Measurements from ENCODE around the gene PDE10A.
"Not testable (repeated sequence)": the region's sequence is repeated elsewhere in the genome, so short reads cannot be mapped to it uniquely, and the experiment has no call there.

PDE10A gene

DNA sequence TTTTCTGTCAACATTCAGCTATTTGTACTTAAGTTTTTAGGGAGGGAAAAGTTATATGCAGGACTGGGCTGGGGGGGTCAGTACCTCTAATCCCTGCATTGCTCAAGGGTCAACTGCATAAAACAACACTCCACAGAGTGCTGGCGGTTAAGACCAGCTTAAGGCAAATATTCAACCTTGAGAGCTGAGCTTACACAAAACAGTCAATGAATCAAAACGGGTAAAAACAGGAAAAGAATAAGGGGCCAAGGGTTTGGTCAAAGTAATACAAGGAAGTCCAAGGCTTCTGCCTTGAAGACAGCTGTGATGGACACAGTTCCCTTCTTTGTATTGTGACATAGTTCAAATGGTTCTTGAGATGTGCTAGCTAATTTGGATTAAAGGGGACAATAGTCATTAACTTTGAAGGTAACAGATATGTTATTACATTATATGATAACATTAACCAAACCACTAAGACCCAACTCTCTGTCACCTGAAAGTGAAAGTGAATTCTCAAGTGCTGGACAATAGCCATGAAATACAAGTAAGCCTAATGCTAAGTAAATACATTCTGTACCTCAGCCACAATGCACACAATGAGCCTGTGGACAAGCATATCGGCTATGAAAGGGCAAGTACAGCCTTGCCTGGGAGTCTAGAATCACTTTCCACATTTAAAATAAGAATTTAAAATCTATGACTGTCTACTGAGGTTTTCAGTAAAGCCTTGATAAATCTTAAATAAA, 106.8 kb downstream of the PDE10A start:
- no peak for DNase-seq

DNA sequence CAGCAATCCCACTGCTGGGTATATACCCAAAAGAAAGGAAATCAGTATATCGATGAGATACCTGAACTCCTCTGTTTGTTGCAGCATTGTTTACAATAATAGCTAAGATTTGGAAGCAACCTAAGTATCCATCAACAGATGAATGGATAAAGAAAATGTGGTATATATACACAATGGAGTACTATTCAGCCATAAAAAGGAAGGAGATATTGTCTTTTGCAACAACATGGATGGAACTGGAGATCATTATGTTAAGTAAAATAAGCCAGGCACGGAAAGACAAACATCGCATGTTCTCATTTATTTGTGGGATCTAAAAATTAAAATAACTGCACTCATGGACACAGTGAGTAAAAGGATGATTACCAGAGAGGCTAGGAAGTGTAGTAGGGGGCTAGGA, 108.4 kb downstream of the PDE10A start:
- not testable (repeated sequence) for DNase-seq

DNA sequence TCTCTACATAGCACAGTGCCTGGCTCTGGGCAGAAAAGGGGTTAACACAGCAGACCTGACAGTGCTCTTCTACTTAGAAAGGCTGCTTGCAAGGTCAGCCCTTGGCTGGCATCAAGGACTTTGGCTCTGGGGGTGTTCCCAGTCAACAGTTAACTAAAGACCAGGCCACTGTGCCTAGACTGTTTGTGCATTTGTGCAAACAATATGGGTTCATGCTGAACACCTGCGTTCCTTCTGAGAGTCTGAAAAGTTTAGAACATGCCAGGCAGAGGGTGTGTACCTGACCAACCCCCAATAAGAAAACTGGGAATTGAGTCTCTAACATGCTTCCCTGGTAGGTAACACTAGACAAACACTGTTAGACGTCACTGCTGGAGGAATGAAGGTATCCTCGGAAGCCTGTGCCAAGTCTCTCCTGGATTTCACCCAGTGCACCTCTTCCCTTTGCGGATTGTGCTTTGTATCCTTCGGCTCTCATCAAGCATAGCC, 110.7 kb downstream of the PDE10A start:
- no peak for DNase-seq

DNA sequence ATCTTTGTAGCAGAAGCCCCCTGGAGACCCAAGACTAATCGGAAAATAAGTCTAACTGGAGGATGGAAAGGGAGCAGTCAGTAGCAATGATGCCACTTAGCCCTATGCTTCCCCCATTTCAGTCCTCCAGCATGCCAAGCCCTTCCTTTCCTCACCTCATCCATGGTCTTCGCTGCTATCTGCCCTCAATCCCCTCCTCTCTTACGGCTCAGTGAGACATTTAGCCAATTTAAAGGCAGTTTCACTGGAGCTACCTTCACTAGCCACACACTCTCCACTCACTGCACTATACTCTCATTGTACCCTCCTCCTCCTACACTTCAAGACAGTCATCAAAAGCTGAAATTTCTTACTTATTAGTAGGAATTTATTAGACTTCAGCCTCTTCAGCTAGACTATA, 111.2 kb downstream of the PDE10A start:
- DNase-seq, result no peak

DNA sequence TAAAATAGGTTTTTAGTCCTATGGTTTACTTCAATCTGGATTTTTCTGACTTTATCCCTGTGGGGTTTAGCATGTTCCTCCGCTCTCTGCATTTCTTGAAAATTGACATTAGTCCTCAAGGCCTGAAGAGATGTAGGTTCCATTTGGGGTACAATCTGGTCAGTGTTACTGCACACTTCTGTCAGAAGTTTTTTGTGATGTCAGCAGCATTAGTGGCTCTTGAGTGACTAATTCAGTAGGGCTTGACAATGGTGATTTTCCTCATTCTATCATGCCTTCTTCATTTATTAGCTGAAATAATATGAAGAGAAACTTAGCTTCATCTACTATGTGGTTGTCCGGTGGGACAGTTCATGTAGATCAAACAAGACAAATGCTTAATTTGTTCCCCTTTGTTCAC, 114.6 kb downstream of the PDE10A start:
- no peak for DNase-seq

DNA sequence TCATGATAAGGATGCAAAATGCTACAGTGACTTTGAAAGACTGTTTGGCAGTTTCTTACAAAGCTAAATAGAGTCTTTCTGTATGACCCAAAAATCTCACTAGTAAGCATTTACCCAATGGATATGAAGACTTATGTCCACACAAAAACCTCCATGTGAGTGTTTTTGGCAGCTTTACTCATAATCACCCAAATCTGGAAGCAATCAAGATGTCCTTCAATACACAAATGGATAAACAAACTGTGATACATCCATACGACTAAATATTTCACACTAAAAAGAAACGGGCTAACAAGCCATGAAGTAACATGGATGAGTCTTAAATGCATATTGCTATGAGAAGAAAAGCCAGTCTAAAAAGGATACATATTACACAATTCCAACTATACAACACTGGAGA, 117.2 kb downstream of the PDE10A start:
- no peak for DNase-seq

DNA sequence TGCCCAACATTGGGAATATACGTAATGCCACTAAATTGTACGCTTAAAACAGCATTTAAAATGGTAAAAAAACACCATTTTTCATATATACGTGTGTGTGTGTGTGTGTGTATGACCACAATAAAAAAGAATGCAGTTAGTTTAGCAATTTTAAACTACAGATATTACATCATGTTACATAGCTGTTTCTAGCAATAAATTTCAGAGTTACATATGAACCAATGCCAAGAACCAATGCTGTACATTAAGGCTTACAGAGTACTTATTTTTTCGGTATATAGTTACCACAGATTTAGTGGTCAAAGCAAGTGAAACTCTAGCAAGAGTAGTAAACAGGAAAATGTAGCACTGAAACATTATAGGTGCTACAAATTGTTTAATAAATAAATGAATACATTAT, 119.3 kb downstream of the PDE10A start:
- no peak for DNase-seq

DNA sequence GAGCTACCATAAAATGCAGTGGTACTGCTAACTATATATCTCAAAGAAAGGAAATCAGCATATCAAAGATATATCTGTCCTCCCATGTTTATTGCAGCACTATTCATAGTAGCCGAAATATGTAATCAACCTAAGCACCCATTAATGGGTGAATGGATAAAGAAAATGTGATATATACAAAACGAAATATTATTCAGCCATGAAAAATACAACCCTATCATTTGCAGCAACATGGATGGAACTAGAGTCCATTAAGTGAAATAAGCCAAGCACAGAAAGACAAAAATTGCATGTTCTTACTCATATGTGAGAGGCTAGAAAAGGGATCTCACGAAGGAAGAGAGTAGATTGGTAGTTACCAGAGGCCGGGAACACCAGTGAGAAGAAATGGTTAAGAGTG, 126.1 kb downstream of the PDE10A start:
- no peak for DNase-seq

DNA sequence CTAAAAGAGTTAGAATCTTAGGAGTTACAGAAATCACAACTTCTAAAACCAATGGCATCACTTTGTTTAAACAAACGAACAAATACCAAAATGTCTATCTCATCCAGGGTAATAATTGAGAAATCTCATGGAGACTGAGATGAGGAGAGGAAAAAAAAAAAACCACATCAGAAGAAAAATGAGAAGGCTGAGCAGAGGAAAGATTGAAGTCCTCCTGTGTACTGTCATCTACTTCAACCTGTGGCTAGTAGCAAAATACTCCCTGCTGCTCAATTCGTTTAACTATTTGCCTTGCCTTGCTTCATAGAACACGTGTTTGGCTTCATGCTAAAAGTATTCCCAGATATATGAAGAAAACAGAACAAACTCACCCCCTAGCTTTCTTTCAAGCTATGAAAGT, 143.7 kb downstream of the PDE10A start:
- no peak for DNase-seq

DNA sequence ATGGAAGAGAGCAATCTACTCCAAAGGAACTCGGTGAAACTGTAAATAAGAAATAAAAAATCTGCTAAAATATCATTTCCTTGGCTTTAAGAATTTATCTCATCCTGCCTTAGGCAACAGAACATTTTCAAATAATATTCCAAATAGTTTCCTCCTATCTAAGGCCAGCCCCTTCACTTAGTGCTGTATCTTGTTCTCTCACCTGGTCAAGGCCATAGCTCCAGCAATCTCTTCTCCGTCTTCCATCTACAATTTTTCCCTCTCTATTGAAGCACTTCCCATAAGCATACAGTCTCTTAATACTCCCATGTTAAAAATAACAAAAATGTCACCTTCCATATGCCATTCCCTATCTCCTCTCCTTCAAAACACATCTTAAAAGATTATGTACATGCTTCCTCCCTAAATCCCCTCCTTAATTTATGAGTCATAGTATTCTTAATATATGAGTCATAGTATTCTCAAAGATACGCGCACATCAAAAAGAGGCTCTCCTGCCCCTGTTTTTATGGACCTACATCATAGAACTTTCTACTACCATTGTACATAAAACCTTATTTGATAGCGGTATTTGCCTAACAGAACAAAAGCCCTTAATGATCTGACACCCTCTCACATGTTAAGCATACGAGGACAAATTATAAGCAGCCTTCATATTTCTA, 146.9 kb downstream of the PDE10A start:
- DNase-seq, result no peak

DNA sequence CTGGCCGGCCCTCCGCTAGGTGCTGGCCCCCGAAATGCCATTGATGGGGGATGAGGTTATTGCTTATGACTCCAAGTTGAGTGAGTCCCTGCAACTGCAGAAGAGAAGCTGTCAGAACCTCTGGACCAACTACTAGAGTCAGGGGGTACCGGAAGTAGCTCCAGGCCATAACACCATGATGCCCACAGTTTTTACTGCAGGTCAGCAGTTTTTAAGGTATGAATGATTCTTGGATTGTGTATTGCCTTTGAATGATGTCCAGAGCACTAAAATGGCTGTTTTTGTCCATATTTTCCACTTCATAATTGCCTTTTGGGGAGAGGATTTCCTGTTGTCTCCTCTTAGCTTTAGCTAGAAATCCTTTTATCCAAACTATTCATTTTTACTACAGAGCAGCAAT, 148.4 kb downstream of the PDE10A start:
- DNase-seq, result no peak

DNA sequence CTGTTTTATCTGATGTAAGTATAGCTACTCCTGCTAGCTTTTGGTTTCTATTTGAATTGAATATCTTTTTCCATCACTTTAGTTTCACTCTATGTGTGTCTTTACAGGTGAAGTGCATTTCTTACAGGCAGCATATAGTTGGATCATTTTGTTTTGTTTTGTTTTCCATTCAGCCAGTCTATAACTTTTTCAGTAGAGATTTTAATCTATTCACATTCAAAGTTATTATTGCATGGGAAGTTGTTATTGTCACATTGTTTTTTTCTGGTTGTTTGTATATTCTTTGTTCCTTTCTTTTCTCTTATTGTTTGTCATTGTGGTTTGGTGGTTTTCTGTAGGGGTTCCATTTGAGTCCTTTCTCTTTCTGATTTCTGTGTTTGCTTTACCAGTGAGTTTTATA, 151.2 kb downstream of the PDE10A start:
- DNase-seq, result no peak

DNA sequence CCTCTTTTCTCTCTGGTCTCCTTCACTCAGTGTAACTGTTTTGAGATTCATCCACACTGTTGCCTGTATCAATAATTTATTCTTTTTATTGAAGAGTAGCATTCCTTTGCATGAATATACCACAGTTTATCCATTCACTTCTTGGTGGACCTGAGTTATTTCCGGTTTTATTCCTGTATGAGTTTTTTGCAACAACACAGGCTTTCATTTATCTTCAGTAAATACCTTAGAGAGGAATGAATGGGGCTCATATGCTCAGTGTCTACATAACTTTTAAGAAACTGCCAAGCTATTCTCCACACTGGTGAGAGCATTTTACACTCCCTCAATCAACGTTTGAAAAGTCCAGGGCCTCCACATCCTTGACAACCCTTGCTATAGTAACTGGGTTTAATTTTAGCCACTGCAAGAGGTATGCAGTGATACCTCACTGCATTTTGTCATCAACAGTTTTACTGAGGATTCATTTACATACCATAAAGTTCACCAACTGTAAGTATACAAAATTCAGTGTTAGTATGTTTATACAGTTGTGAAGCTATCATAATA, 154.6 kb downstream of the PDE10A start:
- DNase-seq, result no peak

DNA sequence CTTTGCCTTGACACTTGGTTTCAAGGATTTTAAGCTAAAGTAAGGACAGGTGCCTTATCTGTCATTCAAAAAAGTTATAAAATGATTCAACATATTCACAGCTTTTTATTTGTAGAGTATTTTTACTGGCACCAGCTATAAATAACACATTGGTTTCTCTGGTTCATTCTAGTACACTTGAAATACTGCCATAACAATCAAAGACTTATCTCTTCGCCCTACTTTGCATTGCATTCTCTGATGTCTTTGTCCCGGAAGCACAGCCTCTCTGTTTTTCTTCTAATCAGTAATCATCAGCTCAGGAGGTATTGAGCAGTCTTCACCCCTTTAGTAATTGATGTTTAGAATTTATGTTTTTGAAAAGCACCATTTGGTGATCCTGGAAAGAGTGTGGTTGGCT, 156.4 kb downstream of the PDE10A start:
- DNase-seq, result no peak

DNA sequence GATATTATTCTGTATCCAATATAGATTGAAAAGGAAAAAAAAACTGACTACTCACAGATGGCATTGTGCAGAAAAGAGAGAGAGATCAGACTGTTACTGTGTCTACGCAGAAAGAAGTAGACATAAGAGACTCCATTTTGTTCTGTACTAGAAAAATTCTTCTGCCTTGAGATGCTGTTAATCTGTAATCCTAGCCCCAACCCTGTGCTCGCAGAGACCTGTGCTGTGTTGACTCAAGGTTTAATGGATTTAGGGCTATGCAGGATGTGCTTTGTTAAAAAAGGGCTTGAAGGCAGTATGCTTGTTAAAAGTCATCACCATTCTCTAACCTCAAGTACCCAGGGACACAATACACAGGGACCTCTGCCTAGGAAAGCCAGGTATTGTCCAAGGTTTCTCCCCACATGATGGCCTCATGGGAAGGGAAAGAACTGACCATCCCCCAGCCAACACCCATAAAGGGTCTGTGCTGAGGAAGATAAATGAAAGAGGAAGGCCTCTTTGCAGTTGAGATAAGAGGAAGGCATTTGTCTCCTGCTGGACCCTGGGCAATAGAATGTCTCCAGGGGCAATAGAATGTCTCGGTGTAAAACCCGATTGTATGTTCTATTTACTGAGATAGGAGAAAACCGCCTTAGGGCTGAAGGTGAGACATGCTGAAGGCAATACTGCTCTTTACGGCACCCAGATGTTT, 162.7 kb downstream of the PDE10A start:
- not testable (repeated sequence) for DNase-seq

DNA sequence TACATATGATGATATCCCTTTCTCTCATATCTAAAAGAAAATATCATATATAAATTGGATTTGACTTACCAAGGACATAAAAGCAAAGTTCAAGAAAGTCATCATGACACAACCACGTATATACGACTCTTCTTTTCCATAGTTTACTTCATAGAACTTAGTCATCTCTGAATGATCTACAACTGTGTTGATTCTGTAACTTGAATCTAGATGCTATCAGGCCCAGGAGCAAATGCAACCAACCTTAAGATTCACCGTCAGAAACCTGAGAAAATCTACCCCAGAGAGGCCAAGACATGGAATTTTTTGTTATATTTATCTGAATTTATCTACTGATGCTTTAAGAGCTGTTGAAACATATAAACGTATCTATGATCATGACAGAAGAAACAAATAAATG, 165.6 kb downstream of the PDE10A start:
- DNase-seq, result no peak

DNA sequence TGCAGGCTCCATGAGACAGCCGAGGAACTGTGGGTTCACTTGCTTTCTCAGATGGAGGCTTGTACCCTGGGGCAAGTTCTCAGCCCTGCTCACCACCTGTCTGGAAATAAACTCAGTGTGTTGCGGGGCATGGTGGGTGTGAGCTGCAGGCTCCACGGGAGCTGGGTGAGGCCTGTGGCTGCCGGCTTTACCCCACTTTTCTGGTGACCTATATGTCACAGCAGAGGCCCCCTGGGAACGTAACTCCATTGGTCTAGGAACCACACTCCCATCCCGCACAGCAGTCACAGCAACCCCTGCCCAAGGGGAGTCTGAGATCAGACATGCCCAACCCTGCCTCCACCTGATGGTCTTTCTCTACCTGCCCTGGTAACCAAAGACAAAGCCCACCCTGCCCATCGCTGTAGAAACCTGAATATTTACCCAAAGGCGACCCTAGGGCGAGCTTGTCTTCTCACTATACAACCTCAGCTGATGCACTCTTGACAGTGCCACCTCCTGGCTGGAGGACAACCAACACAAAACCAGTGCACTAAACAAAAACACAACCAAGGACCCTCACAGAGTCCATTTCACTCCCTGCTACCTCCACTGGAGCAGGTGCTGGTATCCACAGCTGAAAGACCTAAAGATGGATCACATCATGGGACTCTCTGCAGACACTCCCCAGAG, 174.3 kb downstream of the PDE10A start:
- no peak for DNase-seq

DNA sequence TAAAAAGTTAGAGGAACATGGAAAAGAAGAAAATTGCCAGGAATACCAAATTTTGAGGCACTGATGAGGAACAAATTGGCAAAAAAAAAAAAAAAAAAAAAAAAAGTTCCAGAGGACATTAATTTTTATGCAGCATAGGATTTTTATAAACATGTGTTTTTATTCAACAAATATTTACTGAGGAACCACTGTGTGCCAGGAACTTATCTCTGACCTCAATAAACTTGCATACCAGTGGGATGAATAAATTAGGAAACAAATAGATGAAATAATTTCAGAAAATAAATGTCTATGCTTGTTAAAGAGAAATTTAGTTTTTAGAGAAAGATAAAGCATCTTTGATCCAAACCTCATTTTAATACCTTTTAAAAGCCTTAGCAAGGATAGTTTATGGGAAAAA, 175.1 kb downstream of the PDE10A start:
- DNase-seq, result no peak

DNA sequence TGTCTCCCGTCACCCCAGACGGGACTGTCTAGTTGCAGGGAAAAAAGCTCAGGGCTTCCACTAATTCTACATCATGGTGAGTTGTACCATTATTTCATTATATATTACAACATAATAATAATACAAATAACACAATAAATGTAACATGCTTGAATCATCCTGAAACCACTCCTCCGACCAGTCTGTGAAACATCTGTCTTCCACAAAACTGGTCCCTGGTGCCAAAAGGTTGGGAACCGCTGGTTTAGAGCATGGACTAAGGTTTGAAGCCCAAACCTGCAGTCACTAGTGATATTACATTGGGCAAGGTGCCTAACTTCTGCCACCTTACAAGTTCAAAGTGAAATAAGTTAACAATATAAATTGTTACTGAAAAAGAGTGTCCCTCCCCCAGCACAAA, 175.7 kb downstream of the PDE10A start:
- no peak for DNase-seq

DNA sequence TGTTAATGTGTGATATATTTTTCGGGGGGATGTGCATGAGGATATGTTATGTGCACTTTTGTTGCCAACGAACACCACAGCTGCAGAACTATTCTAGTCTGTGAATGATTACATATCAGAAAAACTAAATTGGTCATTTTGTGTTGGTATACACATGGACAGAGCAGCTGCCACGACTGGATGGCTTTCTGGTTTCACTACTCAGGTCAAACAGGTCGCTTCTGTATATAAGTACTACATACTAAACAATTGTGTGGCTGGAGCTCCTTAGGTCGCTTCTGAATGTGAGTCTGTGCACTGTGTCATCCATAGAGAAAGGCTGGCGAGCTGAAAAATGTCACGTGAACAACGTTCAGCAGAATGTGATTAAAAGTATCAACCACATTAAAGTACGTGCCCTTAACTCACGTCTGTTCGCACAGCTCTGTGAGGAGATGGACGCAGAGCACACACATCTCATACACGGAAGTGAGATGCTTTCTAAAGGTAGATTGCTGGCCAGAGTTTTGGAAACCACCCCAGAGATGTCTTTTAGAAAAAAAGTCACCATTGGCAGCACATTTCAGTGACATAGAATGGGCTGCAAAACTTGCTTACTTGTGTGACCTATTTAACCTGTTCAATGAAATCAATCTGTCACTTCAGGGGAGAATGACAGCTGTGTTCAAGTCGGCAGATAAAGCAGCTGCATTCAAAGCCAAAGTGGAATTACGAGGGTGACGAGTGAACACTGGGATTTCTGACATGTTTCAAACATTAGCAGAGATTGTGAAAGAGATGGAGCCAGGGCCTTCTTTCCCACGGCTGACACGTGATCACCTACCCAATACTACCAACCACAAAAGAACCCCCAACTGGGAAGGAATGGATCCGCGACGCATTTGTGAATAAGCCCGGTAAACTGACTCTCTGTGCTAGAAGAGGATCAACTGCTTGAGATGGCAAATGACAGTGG, 176.6 kb downstream of the PDE10A start:
- no peak for DNase-seq

All from anterior cingulate cortex (tissue), 58 donors.